HCT116 (cell line): Measurements from ENCODE around the gene ZNF384. TPM values are rescaled to one million over a fixed set of nuclear protein-coding genes. Genes with fewer than 3 reads are reported as not detected.

Source experiments
- ATAC-seq: fragments of 200-7000 bp; cut with Tn5 transposase; 2 replicates; pipeline ENCODE4 v1.9.1; 2020; ENCODE audit warnings: mild to moderate bottlenecking, moderate library complexity
- BruUV-seq: library from RNA; stranded (reverse); fragments of 400-500 nt; replicated peaks from 2 replicates; lab custom pipeline; 2021; lab: Mats Ljungman, UMichigan
- CTCF ChIA-PET: fragments of 300-600 bp; sonication (Branson Sonifier 250); formaldehyde crosslinking; loops from one replicate; lab custom pipeline; 2021; ENCODE audit warnings: antibody characterized with exemption; lab: Charles Lee
- POLR2A ChIA-PET: fragments of 300-600, 350-600 bp; sonication (Branson Sonifier 250); formaldehyde crosslinking; loops from one replicate; lab custom pipeline; 2021; ENCODE audit warnings: antibody characterized with exemption; lab: Charles Lee
- RAD21 ChIA-PET, 2 experiments: fragments of 300-600 bp; sonication (Branson Sonifier 250); formaldehyde crosslinking; loops; one replicate each; lab custom pipeline; 2023; ENCODE audit warnings: low total read pairs in 2 of 2; ENCODE audit not compliant: uncharacterized antibody in 2 of 2, unreplicated experiment in 2 of 2, low non-redundant PET in 1 of 2; lab: Charles Lee
- DNase-seq: peaks from one replicate; pipeline ENCODE4 v3.0.0-alpha.2; 2010; ENCODE audit warnings: low read depth, low spot score
- H2AFZ ChIP-seq: fragments of 200-600 bp; shearing (Covaris generic), sonication (generic); 2 replicates; pipeline ENCODE4 v1.6.1; 2017; ENCODE audit warnings: low read depth, mixed run types, mixed read lengths, antibody characterized with exemption, low read length; ENCODE audit not compliant: poor library complexity, severe bottlenecking
- H3K27ac ChIP-seq: 2 replicates; pipeline ENCODE4 v1.5.1; 2012; ENCODE audit warnings: low read depth, low read length
- H3K27me3 ChIP-seq: fragments of 200-600 bp; sonication (generic); 2 replicates; pipeline ENCODE4 v1.6.1; 2016; ENCODE audit warnings: mixed run types, low read length, mixed read lengths; ENCODE audit not compliant: insufficient read depth
- H3K36me3 ChIP-seq, 2 experiments: fragments of 200-500 bp in 1 of 2; fragments of 200-600 bp in 1 of 2; sonication (Bioruptor generic) in 1 of 2; sonication (generic) in 1 of 2; 2 replicates each; pipeline versions ENCODE4 v1.5.1 to v1.6.1; 2014 to 2016; ENCODE audit warnings: low read length in 2 of 2, inconsistent platforms in 1 of 2, mixed read lengths in 1 of 2, mixed run types in 1 of 2; ENCODE audit not compliant: insufficient read depth in 2 of 2, control insufficient read depth in 1 of 2
- H3K4me1 ChIP-seq, 2 experiments: fragments of 200-600 bp in 1 of 2; sonication (generic) in 1 of 2; 2 replicates each; pipeline versions ENCODE4 v1.5.1 to v1.6.1; 2012 to 2017; ENCODE audit warnings: low read length in 2 of 2, inconsistent platforms in 1 of 2, mild to moderate bottlenecking in 1 of 2, mixed read lengths in 1 of 2, mixed run types in 1 of 2, moderate library complexity in 1 of 2; ENCODE audit not compliant: insufficient read depth in 2 of 2, control insufficient read depth in 1 of 2
- H3K4me2 ChIP-seq: fragments of 200-600 bp; sonication (generic); 2 replicates; pipeline ENCODE4 v1.6.1; 2017; ENCODE audit warnings: mixed run types, low read length, mixed read lengths
- H3K4me3 ChIP-seq, 2 experiments: fragments of 200-600 bp in 1 of 2; sonication (generic) in 1 of 2; replicated peaks in 1 of 2; 2 replicates each; pipeline ENCODE4 v1.5.1; 2011 to 2016; ENCODE audit warnings: low read length in 2 of 2, control low read depth in 1 of 2, low read depth in 1 of 2, mild to moderate bottlenecking in 1 of 2, mixed read lengths in 1 of 2, mixed run types in 1 of 2
- H3K79me2 ChIP-seq: fragments of 200-600 bp; sonication (generic); 2 replicates; pipeline ENCODE4 v1.6.1; 2017; ENCODE audit warnings: mild to moderate bottlenecking, mixed run types, low read length, moderate library complexity, mixed read lengths; ENCODE audit not compliant: insufficient read depth
- H3K9ac ChIP-seq: fragments of 200-600 bp; sonication (generic); 2 replicates; pipeline ENCODE4 v1.6.1; 2016; ENCODE audit warnings: low read length, mixed read lengths
- H3K9me2 ChIP-seq: fragments of 200-600 bp; sonication (generic), shearing (Covaris generic); 2 replicates; pipeline ENCODE4 v1.6.1; 2017; ENCODE audit warnings: mixed run types, mild to moderate bottlenecking, moderate library complexity; ENCODE audit not compliant: insufficient read depth
- H3K9me3 ChIP-seq, 2 experiments: fragments of 200-500 bp in 1 of 2; fragments of 200-600 bp in 1 of 2; sonication (Bioruptor generic) in 1 of 2; sonication (generic) in 1 of 2; 2 replicates each; pipeline ENCODE4 v1.6.1; 2014 to 2017; ENCODE audit warnings: low read length in 2 of 2, mixed read lengths in 2 of 2, inconsistent platforms in 1 of 2, low read depth in 1 of 2, mild to moderate bottlenecking in 1 of 2, mixed run types in 1 of 2, moderate library complexity in 1 of 2; ENCODE audit not compliant: control insufficient read depth in 1 of 2, insufficient read depth in 1 of 2
- H4K20me1 ChIP-seq: fragments of 200-600 bp; sonication (generic), shearing (Covaris generic); 2 replicates; pipeline ENCODE4 v1.6.1; 2017; ENCODE audit warnings: mixed run types, mild to moderate bottlenecking, moderate library complexity; ENCODE audit not compliant: insufficient read depth
- CEBPB ChIP-seq: IDR thresholded peaks from 2 replicates; pipeline ENCODE4 v1.6.1; 2012; ENCODE audit warnings: low read depth
- ELF1 ChIP-seq: IDR thresholded peaks from 2 replicates; pipeline ENCODE4 v1.6.1; 2012; ENCODE audit warnings: low read depth, borderline replicate concordance
- EZH2 ChIP-seq: fragments of 200-600 bp; sonication (generic); IDR thresholded peaks from 2 replicates; pipeline ENCODE4 v1.6.1; 2017; ENCODE audit warnings: antibody characterized with exemption, mixed run types
- POLR2A ChIP-seq: IDR thresholded peaks from 2 replicates; pipeline ENCODE4 v1.7.0; 2011; ENCODE audit warnings: borderline replicate concordance; ENCODE audit not compliant: insufficient read depth, insufficient read length; ENCODE audit errors: extremely low read depth
- POLR2AphosphoS5 ChIP-seq: IDR thresholded peaks from 2 replicates; pipeline ENCODE4 v1.6.1; 2011; ENCODE audit warnings: mild to moderate bottlenecking, low read depth, low read length, moderate library complexity
- YY1 ChIP-seq: IDR thresholded peaks from 2 replicates; pipeline ENCODE4 v1.6.1; 2011; ENCODE audit warnings: low read length, low read depth, moderate library complexity, mild to moderate bottlenecking; ENCODE audit not compliant: insufficient replicate concordance; ENCODE audit errors: extremely low read depth
- ZFX ChIP-seq: fragments of 450-650 bp; IDR thresholded peaks from 2 replicates; pipeline ENCODE4 v1.6.1; 2017
- intact Hi-C: fragments of 100-400 bp; cut with micrococcal nuclease; formaldehyde crosslinking; loops from 2 replicates; pipeline ENCODE4 v1.10.0; 2022
- total RNA-seq: library from RNA; stranded (reverse); gene quantifications from one replicate; pipeline ENCODE4 v1.2.1, GENCODE V29; 2021; ENCODE audit not compliant: unreplicated experiment
- TF ChIP-seq, protein P1 (sequence below), 3 experiments: fragments of 200-600 bp in 1 of 3; sonication (generic) in 1 of 3; IDR thresholded peaks in 2 of 3; conservative IDR thresholded peaks in 1 of 3; 2 replicates each; pipeline ENCODE4 v1.5.1; 2012 to 2017; ENCODE audit warnings: low read depth in 2 of 3, low read length in 2 of 3, antibody characterized with exemption in 1 of 3, borderline replicate concordance in 1 of 3, control low read depth in 1 of 3, mild to moderate bottlenecking in 1 of 3, mixed read lengths in 1 of 3, mixed run types in 1 of 3, moderate library complexity in 1 of 3; ENCODE audit not compliant: insufficient read depth in 1 of 3
- TF ChIP-seq, protein P2 (sequence below): IDR thresholded peaks from 2 replicates; pipeline ENCODE4 v1.6.1; 2012
- TF ChIP-seq, protein P3 (sequence below): IDR thresholded peaks from 2 replicates; pipeline ENCODE4 v1.6.1; 2012; ENCODE audit warnings: low read depth

ZNF384 gene
- total RNA-seq, 1 experiment from 2014 or later = 73.4 TPM

DNA sequence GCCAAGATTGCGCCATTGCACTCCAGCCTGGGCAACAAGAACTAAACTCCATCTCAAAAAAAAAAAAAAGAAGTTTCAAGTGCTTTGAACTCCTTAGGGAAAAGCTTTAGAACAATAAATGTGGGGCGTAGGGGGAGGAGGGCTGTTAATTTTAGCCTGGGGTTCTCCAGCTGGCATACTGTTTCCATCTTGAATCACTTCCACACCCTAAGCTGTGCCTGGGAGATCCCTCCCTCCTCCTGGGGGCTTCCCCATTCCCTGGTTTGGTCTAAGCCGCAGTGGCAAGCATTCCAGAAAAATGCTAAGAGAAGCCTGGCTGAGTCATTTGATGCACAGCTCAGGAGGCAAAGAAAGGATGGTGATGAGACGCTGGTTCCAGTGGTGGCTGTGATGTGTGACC is 2.3 kb upstream of the ZNF384 start (continued):
- TF ChIP-seq, protein P1, sequence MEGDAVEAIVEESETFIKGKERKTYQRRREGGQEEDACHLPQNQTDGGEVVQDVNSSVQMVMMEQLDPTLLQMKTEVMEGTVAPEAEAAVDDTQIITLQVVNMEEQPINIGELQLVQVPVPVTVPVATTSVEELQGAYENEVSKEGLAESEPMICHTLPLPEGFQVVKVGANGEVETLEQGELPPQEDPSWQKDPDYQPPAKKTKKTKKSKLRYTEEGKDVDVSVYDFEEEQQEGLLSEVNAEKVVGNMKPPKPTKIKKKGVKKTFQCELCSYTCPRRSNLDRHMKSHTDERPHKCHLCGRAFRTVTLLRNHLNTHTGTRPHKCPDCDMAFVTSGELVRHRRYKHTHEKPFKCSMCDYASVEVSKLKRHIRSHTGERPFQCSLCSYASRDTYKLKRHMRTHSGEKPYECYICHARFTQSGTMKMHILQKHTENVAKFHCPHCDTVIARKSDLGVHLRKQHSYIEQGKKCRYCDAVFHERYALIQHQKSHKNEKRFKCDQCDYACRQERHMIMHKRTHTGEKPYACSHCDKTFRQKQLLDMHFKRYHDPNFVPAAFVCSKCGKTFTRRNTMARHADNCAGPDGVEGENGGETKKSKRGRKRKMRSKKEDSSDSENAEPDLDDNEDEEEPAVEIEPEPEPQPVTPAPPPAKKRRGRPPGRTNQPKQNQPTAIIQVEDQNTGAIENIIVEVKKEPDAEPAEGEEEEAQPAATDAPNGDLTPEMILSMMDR (IDR thresholded peaks at IDR 0.05 in 2 of 3, conservative IDR thresholded peaks at IDR 0.05 in 1 of 3; ENCODE audit: borderline replicate concordance in 1 of 3, insufficient read depth in 1 of 3, low read depth in 2 of 3, low read length in 2 of 3) = no peak
- TF ChIP-seq, protein P2, sequence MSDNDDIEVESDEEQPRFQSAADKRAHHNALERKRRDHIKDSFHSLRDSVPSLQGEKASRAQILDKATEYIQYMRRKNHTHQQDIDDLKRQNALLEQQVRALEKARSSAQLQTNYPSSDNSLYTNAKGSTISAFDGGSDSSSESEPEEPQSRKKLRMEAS = no peak
- TF ChIP-seq POLR2A (no peak), EZH2 (no peak), ELF1 (no peak), YY1 (no peak)

DNA sequence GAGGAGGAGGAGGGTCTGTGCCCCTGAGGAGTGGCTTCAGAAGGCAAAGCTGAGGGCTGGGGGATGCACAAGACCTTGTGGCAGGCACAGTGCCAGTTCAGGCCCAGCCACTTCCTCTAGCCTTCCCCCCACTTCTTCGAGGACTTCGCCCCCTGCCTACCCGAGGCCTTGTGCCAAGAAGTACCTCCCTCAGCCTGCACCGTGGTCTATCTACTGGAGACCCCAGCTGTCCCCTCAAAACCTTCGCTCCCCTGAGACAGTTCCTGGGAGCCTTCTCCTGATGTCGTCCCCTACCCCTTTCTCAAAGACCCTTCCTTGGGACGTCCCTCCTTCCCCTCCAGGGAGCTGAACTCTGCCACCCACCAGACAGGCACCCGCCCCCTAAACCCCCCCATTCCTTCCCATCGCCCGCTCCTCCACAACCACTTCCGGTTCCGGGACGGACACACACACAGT is 604 bp downstream of the ZNF384 start:
- Histone ChIP-seq H3K9me3 (no peaks in the 10 kb centered on the region), H3K4me1 (peaks cover 9 to 21% of the 10 kb centered on the region in 2 experiments), H3K4me2 (peak overlapping the region; percentile 92), H3K27ac (peak overlapping the region; percentile 99), H3K36me3 (peaks cover 0 to 12% of the 10 kb centered on the region in 2 experiments; a peak in 1 of 4 replicates), H2AFZ (no peak overlapping the region), H3K27me3 (no peaks in the 10 kb centered on the region), H3K9me2 (no peaks in the 10 kb centered on the region), H4K20me1 (peaks cover 11% of the 10 kb centered on the region; the same call in 1 of the 2 replicates), H3K9ac (peak overlapping the region; percentile 96), H3K4me3 (peak overlapping the region; percentile 74 to 90), H3K79me2 (peaks cover 71% of the 10 kb centered on the region)
- no peak for DNase-seq
- peak; percentile 33; the same call in 1 of the 2 replicates for TF ChIP-seq ZFX
- TF ChIP-seq, protein P3, sequence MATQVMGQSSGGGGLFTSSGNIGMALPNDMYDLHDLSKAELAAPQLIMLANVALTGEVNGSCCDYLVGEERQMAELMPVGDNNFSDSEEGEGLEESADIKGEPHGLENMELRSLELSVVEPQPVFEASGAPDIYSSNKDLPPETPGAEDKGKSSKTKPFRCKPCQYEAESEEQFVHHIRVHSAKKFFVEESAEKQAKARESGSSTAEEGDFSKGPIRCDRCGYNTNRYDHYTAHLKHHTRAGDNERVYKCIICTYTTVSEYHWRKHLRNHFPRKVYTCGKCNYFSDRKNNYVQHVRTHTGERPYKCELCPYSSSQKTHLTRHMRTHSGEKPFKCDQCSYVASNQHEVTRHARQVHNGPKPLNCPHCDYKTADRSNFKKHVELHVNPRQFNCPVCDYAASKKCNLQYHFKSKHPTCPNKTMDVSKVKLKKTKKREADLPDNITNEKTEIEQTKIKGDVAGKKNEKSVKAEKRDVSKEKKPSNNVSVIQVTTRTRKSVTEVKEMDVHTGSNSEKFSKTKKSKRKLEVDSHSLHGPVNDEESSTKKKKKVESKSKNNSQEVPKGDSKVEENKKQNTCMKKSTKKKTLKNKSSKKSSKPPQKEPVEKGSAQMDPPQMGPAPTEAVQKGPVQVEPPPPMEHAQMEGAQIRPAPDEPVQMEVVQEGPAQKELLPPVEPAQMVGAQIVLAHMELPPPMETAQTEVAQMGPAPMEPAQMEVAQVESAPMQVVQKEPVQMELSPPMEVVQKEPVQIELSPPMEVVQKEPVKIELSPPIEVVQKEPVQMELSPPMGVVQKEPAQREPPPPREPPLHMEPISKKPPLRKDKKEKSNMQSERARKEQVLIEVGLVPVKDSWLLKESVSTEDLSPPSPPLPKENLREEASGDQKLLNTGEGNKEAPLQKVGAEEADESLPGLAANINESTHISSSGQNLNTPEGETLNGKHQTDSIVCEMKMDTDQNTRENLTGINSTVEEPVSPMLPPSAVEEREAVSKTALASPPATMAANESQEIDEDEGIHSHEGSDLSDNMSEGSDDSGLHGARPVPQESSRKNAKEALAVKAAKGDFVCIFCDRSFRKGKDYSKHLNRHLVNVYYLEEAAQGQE = no peak
- TF ChIP-seq CEBPB = no peak
- peak; percentile 28 for TF ChIP-seq YY1
- TF ChIP-seq, protein P1 (IDR thresholded peaks at IDR 0.05 in 2 of 3, conservative IDR thresholded peaks at IDR 0.05 in 1 of 3; ENCODE audit: borderline replicate concordance in 1 of 3, insufficient read depth in 1 of 3, low read depth in 2 of 3, low read length in 2 of 3) = no peak
- 0 out of 2 replicates have a peak, but pooled peaks have one; percentile 5 for TF ChIP-seq POLR2AphosphoS5
- ATAC-seq = peak; percentile 1
- ChIA-PET RAD21 (interaction anchor here (1.0 to 1.1 kb wide), 2 partner anchors 10 to 35 kb away, joined by 3 to 6 read pairs; partner anchors contain the start of gene COPS7A (in 1 of the 2)), POLR2A (interaction anchor here (1.0 to 2.1 kb wide), 13 partner anchors 35 to 255 kb away, joined by 3 to 28 read pairs (median 5); partner anchors contain the start of genes C12orf57, CDCA3, COPS7A and GAPDH), CTCF (interaction anchor here (0.6 to 1.5 kb wide), 7 partner anchors 26 to 151 kb away, joined by 3 to 5 read pairs (median 3); partner anchors contain the start of gene COPS7A)
- intact Hi-C loops = loop anchor here (2.0 kb wide), 1 partner anchor 26 kb away; the partner anchor contains the start of gene ING4
- TSS peak; percentile 58 for BruUV-seq
